GM12878 (cell line): ENCODE results near the gene JUND. TPM values are rescaled to one million over a fixed set of nuclear protein-coding genes. Genes with fewer than 3 reads are reported as not detected.
A peak's percentile ranks its signal among the peaks of the same experiment; 100 is the strongest.

Source experiments
- ATAC-seq: fragments of 200-7000 bp; cut with Tn5 transposase; 3 replicates; pipeline ENCODE4 v1.9.1; 2020; ENCODE audit warnings: mild to moderate bottlenecking, moderate library complexity
- BruUV-seq: library from RNA; stranded (reverse); fragments of 400-500 nt; replicated peaks from 2 replicates; lab custom pipeline; 2021; lab: Mats Ljungman, UMichigan
- CTCF ChIA-PET: fragments of 300-600 bp; sonication (Branson Sonifier 250); formaldehyde crosslinking; extraction: SDS; loops from one replicate; lab custom pipeline; 2021; ENCODE audit warnings: inconsistent platforms; lab: Yijun Ruan, JAX
- POLR2A ChIA-PET: fragments of 350-600 bp; formaldehyde crosslinking; extraction: SDS; loops from one replicate; lab custom pipeline; 2021; ENCODE audit warnings: inconsistent platforms; lab: Charles Lee
- RAD21 ChIA-PET: fragments of 300-600 bp; sonication (Branson Sonifier 250); formaldehyde crosslinking; loops from one replicate; lab custom pipeline; 2023; ENCODE audit warnings: antibody characterized with exemption; ENCODE audit not compliant: unreplicated experiment; lab: Charles Lee
- SMC1A ChIA-PET: fragments of 300-600 bp; sonication (Branson Sonifier 250); formaldehyde crosslinking; loops from one replicate; lab custom pipeline; 2023; ENCODE audit not compliant: unreplicated experiment, uncharacterized antibody; lab: Charles Lee
- DNase-seq: peaks from one replicate; pipeline ENCODE4 v3.0.0-alpha.2; 2011; ENCODE audit warnings: low read depth, low spot score
- FAIRE-seq: peaks from 3 replicates; lab custom pipeline; 2011; peaks lifted over from hg19 to GRCh38; lab: Jason Lieb, UNC
- H2AFZ ChIP-seq: 2 replicates; pipeline ENCODE4 v1.6.0; 2011; ENCODE audit warnings: low read depth, low read length, control low read depth; ENCODE audit not compliant: control insufficient read depth
- H3K27ac ChIP-seq: 2 replicates; pipeline ENCODE4 v1.5.1; 2011; ENCODE audit warnings: control low read depth; ENCODE audit not compliant: control insufficient read depth, insufficient read depth
- H3K27me3 ChIP-seq, 2 experiments: replicated peaks in 1 of 2; 2 replicates each; pipeline versions ENCODE4 v1.6.0 to v1.6.1; 2011; ENCODE audit warnings: low read length in 1 of 2; ENCODE audit not compliant: control insufficient read depth in 2 of 2, insufficient read depth in 2 of 2
- H3K36me3 ChIP-seq, 2 experiments: 2 replicates each; pipeline ENCODE4 v1.5.1; 2011; ENCODE audit warnings: low read length in 1 of 2; ENCODE audit not compliant: control insufficient read depth in 2 of 2, insufficient read depth in 2 of 2
- H3K4me1 ChIP-seq: 2 replicates; pipeline ENCODE4 v1.6.1; 2011; ENCODE audit warnings: mild to moderate bottlenecking, low read length, moderate library complexity, mixed read lengths; ENCODE audit not compliant: control insufficient read depth, insufficient read depth
- H3K4me2 ChIP-seq: 2 replicates; pipeline ENCODE4 v1.6.0; 2011; ENCODE audit warnings: control low read depth; ENCODE audit not compliant: control insufficient read depth, insufficient read depth
- H3K4me3 ChIP-seq: fragments of 200-600 bp; sonication (generic); 2 replicates; pipeline ENCODE4 v1.5.1; 2016
- H3K79me2 ChIP-seq: 2 replicates; pipeline ENCODE4 v1.6.0; 2011; ENCODE audit warnings: low read length; ENCODE audit not compliant: control insufficient read depth, insufficient read depth
- H3K9ac ChIP-seq: 2 replicates; pipeline ENCODE4 v1.8.0; 2011; ENCODE audit warnings: low read length, control low read depth, mixed read lengths; ENCODE audit not compliant: control insufficient read depth, insufficient read depth
- H3K9me3 ChIP-seq: replicated peaks from 3 replicates; pipeline ENCODE4 v1.5.1; 2011; ENCODE audit warnings: mild to moderate bottlenecking, low read length; ENCODE audit not compliant: control insufficient read depth, insufficient read depth
- H4K20me1 ChIP-seq: 2 replicates; pipeline ENCODE4 v1.6.0; 2011; ENCODE audit not compliant: control insufficient read depth, insufficient read depth
- DPF2 ChIP-seq: fragments of 450-650 bp; IDR thresholded peaks from 2 replicates; pipeline ENCODE4 v1.6.1; 2017; ENCODE audit warnings: mild to moderate bottlenecking
- FOXM1 ChIP-seq: IDR thresholded peaks from 2 replicates; pipeline ENCODE4 v1.6.1; 2012; ENCODE audit warnings: low read depth, mild to moderate bottlenecking, inconsistent platforms, low read length, moderate library complexity
- KDM1A ChIP-seq: fragments of 200-600 bp; sonication (generic); IDR thresholded peaks from 2 replicates; pipeline ENCODE4 v1.6.1; 2016; ENCODE audit warnings: borderline replicate concordance
- MYB ChIP-seq: fragments of 150-350 bp; IDR thresholded peaks from 2 replicates; pipeline ENCODE4 v1.6.1; 2014; ENCODE audit warnings: mild to moderate bottlenecking, low read depth, low read length, borderline replicate concordance
- MYC ChIP-seq: IDR thresholded peaks from 2 replicates; pipeline ENCODE4 v1.6.1; 2011; ENCODE audit warnings: mild to moderate bottlenecking, low read length, moderate library complexity, inconsistent platforms; ENCODE audit not compliant: insufficient read depth, insufficient replicate concordance, insufficient read length, severe bottlenecking
- NFXL1 ChIP-seq: fragments of 450-650 bp; IDR thresholded peaks from 2 replicates; pipeline ENCODE4 v1.6.1; 2017; ENCODE audit warnings: antibody characterized with exemption, mild to moderate bottlenecking, borderline replicate concordance
- PML ChIP-seq: IDR thresholded peaks from 2 replicates; pipeline ENCODE4 v1.6.1; 2012; ENCODE audit warnings: low read length, inconsistent platforms
- RB1 ChIP-seq: fragments of 450-650 bp; formaldehyde crosslinking; IDR thresholded peaks from 2 replicates; pipeline ENCODE4 v1.6.1; 2017; ENCODE audit warnings: mild to moderate bottlenecking, borderline replicate concordance
- WGBS: methylation state at CpG from one replicate; pipeline ENCODE4 v1.1.6; 2016; ENCODE audit warnings: low lambda C conversion rate; ENCODE audit not compliant: insufficient replicate concordance, insufficient coverage; ENCODE audit errors: missing lambda C conversion rate; 5-methylcytosine and 5-hydroxymethylcytosine counted together
- in situ Hi-C: fragments of 300-500 bp; cut with MboI; formaldehyde crosslinking; loops from 9 replicates; pipeline ENCODE4 v1.14.3; 2018; ENCODE audit warnings: mixed read lengths
- intact Hi-C: fragments of 100-400 bp; cut with micrococcal nuclease; formaldehyde crosslinking; loops from one replicate; pipeline ENCODE4 v1.14.2; 2022; ENCODE audit not compliant: unreplicated experiment
- polyA plus RNA-seq, 11 experiments: library from polyadenylated mRNA; depleted of rRNA in 4 of 11; unstranded in 6 of 11; stranded (reverse) in 5 of 11; fragments of >200 nt; fragmentation: Nextera tagmentation in 4 of 11; fragmentation: Illumina TruSeq in 1 of 11; extraction: Ambion mirVana in 4 of 11; extraction: Trizol in 1 of 11; gene quantifications; 1 replicate in 1 of 11; 2 replicates in 10 of 11; pipeline versions ENCODE4 v1.2.1 to v1.2.3, GENCODE V29; 2011 to 2016; ENCODE audit warnings: inconsistent platforms in 2 of 11, missing spikeins in 2 of 11, low read depth in 1 of 11
- total RNA-seq, 4 experiments: library from RNA; depleted of rRNA in 3 of 4; stranded (reverse); fragments of >200 nt in 3 of 4; fragmentation: Illumina TruSeq in 1 of 4; extraction: Trizol in 1 of 4; gene quantifications; 2 replicates each; pipeline versions ENCODE4 v1.2.1 to v1.2.3, GENCODE V29; 2013 to 2021
- TF ChIP-seq, protein P1 (sequence below), 3 experiments: IDR thresholded peaks in 2 of 3; conservative IDR thresholded peaks in 1 of 3; 2 replicates each; pipeline ENCODE4 v1.5.1; 2011; ENCODE audit warnings: low read depth in 3 of 3, low read length in 3 of 3, mild to moderate bottlenecking in 3 of 3, control low read depth in 2 of 3, moderate library complexity in 2 of 3, inconsistent platforms in 1 of 3, mixed read lengths in 1 of 3; ENCODE audit not compliant: control insufficient read depth in 2 of 3, insufficient read depth in 1 of 3; ENCODE audit errors: extremely low read depth in 1 of 3
- TF ChIP-seq, protein P2 (sequence below): fragments of 450-650 bp; formaldehyde crosslinking; IDR thresholded peaks from 2 replicates; pipeline ENCODE4 v1.4.0; 2020; ENCODE audit warnings: mild to moderate bottlenecking, moderate library complexity
- TF ChIP-seq, protein P3 (sequence below): IDR thresholded peaks from 2 replicates; pipeline ENCODE4 v1.6.1; 2012; ENCODE audit warnings: low read depth, low read length, improper control_type of control experiment

Gene JUND
- total and polyA plus RNA-seq, 10 of the 15 experiments (the other 5 are each of a cell fraction or from before 2014, with no cell fraction given) = 7.4 to 164 (median 18.8) TPM

DNA sequence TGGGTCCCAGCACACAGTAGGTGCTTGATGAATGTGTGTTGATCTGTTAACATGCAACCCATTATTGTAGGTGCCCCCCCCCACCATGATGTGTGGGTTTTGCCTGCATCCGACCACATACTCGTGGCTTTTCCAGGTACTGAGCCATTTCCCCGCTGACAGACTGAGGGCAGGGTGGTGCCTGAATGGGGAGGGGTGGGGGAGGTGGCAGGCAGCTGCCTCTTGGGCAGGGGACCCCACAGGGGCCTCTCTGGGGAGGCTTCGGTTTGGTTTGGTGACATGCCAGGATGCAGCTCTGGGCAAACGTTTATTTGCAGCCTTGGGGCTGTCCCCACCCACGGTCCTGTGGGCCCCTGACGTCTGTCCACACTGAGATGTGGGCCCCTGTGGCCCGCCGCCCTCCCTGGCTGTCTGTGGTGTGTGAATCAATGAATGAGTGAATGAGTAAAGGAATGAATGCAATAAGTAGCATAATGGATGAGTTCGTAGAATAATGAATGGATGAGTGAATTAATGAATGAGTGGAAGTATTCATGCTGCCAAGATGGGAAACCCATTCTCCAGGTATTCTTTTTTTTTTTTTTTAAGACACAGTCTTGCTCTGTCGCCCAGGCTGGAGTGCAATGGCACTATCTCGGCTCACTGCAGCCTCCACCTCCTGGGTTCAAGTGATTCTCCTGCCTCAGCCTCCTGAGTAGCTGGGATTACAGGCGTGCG lies 9.0 kb upstream of the JUND start:
- Histone ChIP-seq H3K9me3 (no peaks in the 10 kb centered on the region; the same call in 2 of the 3 replicates), H3K4me2 (peak overlapping the region; percentile 71), H3K4me3 (peak overlapping the region; percentile 7; the same call in 1 of the 2 replicates), H3K4me1 (peaks cover 32% of the 10 kb centered on the region), H3K79me2 (peaks cover 5% of the 10 kb centered on the region), H2AFZ (0 out of 2 replicates have a peak overlapping the region, but pooled peaks have one; percentile 15), H3K9ac (peak overlapping the region; percentile 45; the same call in 1 of the 2 replicates), H3K36me3 (no peaks in the 10 kb centered on the region), H4K20me1 (no peaks in the 10 kb centered on the region), H3K27ac (peak overlapping the region; percentile 96), H3K27me3 (no peaks in the 10 kb centered on the region)
- CTCF ChIA-PET = interaction anchor here (1.5 to 4.5 kb wide), 2 partner anchors 10 to 14 kb away, joined by 4 to 81 read pairs; partner anchors contain the start of gene JUND
- POLR2A ChIA-PET = interaction anchor here (0.5 to 5.8 kb wide), 7 partner anchors 10 to 342 kb away, joined by 3 to 172 read pairs (median 8); partner anchors contain the start of genes JUND and LSM4
- peak; percentile 70 for ATAC-seq
- SMC1A ChIA-PET = interaction anchor here (1.1 to 4.3 kb wide), 3 partner anchors 10 to 26 kb away, joined by 5 to 58 read pairs (median 9); partner anchors contain the start of gene JUND
- RAD21 ChIA-PET = interaction anchor here (0.6 to 5.8 kb wide), 4 partner anchors 10 to 124 kb away, joined by 3 to 136 read pairs (median 4); partner anchors contain the start of gene JUND
- in situ Hi-C loops = no loop called here
- FAIRE-seq = peak; percentile 68
- no TSS peak for BruUV-seq
- WGBS = 4% methylated on average over 13 of the region's 14 CpGs
- intact Hi-C loops = loop anchor here (1.0 kb wide), 2 partner anchors 8 to 14 kb away; no protein-coding TSS in a partner anchor
- peak; percentile 79 for DNase-seq
- TF ChIP-seq KDM1A = no peak
- TF ChIP-seq, protein P1, sequence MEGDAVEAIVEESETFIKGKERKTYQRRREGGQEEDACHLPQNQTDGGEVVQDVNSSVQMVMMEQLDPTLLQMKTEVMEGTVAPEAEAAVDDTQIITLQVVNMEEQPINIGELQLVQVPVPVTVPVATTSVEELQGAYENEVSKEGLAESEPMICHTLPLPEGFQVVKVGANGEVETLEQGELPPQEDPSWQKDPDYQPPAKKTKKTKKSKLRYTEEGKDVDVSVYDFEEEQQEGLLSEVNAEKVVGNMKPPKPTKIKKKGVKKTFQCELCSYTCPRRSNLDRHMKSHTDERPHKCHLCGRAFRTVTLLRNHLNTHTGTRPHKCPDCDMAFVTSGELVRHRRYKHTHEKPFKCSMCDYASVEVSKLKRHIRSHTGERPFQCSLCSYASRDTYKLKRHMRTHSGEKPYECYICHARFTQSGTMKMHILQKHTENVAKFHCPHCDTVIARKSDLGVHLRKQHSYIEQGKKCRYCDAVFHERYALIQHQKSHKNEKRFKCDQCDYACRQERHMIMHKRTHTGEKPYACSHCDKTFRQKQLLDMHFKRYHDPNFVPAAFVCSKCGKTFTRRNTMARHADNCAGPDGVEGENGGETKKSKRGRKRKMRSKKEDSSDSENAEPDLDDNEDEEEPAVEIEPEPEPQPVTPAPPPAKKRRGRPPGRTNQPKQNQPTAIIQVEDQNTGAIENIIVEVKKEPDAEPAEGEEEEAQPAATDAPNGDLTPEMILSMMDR (IDR thresholded peaks at IDR 0.05 in 2 of 3, conservative IDR thresholded peaks at IDR 0.05 in 1 of 3; ENCODE audit: control insufficient read depth in 2 of 3, extremely low read depth in 1 of 3, insufficient read depth in 1 of 3, low read depth in 3 of 3, low read length in 3 of 3) = no peak
- no peak; the same call in 1 of the 2 replicates for TF ChIP-seq FOXM1
- no peak for TF ChIP-seq MYC
- peak; percentile 73; the same call in 1 of the 2 replicates for TF ChIP-seq MYB
- TF ChIP-seq DPF2 = peak; percentile 99
- TF ChIP-seq, protein P2, sequence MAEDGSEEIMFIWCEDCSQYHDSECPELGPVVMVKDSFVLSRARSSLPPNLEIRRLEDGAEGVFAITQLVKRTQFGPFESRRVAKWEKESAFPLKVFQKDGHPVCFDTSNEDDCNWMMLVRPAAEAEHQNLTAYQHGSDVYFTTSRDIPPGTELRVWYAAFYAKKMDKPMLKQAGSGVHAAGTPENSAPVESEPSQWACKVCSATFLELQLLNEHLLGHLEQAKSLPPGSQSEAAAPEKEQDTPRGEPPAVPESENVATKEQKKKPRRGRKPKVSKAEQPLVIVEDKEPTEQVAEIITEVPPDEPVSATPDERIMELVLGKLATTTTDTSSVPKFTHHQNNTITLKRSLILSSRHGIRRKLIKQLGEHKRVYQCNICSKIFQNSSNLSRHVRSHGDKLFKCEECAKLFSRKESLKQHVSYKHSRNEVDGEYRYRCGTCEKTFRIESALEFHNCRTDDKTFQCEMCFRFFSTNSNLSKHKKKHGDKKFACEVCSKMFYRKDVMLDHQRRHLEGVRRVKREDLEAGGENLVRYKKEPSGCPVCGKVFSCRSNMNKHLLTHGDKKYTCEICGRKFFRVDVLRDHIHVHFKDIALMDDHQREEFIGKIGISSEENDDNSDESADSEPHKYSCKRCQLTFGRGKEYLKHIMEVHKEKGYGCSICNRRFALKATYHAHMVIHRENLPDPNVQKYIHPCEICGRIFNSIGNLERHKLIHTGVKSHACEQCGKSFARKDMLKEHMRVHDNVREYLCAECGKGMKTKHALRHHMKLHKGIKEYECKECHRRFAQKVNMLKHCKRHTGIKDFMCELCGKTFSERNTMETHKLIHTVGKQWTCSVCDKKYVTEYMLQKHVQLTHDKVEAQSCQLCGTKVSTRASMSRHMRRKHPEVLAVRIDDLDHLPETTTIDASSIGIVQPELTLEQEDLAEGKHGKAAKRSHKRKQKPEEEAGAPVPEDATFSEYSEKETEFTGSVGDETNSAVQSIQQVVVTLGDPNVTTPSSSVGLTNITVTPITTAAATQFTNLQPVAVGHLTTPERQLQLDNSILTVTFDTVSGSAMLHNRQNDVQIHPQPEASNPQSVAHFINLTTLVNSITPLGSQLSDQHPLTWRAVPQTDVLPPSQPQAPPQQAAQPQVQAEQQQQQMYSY (CRISPR knock-in tag) = no peak
- no peak for TF ChIP-seq PML
- TF ChIP-seq RB1 = no peak
- TF ChIP-seq, protein P3, sequence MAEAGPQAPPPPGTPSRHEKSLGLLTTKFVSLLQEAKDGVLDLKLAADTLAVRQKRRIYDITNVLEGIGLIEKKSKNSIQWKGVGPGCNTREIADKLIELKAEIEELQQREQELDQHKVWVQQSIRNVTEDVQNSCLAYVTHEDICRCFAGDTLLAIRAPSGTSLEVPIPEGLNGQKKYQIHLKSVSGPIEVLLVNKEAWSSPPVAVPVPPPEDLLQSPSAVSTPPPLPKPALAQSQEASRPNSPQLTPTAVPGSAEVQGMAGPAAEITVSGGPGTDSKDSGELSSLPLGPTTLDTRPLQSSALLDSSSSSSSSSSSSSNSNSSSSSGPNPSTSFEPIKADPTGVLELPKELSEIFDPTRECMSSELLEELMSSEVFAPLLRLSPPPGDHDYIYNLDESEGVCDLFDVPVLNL = no peak
- no peak for TF ChIP-seq NFXL1
